ENCODE measurements around the gene GMDS.

DNA sequence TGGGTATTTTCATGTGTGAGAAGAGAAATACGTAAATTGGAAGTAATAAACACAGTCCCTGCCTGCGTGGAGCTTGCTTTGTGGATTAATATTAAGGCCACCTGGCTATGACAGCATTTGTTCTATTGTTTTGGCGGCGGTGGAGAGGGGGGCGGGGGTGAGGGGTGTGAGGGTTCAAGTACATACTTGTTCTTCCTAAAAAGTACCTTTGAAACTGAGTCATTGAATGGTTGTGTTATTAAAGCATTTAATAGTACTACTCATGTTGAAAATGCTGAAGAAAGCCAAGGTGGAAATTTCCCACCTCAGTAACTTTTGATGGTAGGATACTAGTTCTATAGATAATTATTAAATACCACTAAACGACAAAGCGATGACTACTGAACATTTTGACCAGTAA, 540.7 kb downstream of the GMDS start:
- TF ChIP-seq CTCF (IDR thresholded peaks at IDR 0.05), result no peak
- no peak for TF ChIP-seq POLR2A (IDR thresholded peaks at IDR 0.05)
